VCaP (cell line): Measurements from ENCODE around the gene CPM.

Experiments
- H3K27ac ChIP-seq: fragments of 450-650 bp; 2 replicates; pipeline ENCODE4 v1.5.1; 2017
- TF ChIP-seq, protein P1 (sequence below): fragments of 450-650 bp; conservative IDR thresholded peaks from 2 replicates; pipeline ENCODE4 v1.5.1; 2017; ENCODE audit warnings: mild to moderate bottlenecking, moderate library complexity

CPM gene

DNA sequence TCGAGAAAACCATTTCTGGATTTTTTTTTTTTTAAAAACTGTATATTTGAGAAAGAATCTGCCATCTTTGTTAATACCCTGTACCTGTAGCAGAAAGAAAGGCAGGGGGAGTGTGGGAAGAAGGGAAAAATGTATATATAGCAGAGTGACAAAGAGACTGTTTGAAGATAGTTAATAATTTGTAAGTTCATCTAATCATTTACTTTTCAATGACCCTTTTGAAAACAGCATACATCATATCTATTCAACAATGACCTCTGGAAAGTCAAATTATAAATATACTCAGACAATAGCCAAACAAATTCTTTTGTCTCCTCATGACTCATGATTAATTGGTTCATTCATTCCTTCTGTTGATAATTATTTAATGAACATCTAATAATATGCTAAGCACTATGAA, 10.9 kb upstream of the CPM start:
- TF ChIP-seq, protein P1, sequence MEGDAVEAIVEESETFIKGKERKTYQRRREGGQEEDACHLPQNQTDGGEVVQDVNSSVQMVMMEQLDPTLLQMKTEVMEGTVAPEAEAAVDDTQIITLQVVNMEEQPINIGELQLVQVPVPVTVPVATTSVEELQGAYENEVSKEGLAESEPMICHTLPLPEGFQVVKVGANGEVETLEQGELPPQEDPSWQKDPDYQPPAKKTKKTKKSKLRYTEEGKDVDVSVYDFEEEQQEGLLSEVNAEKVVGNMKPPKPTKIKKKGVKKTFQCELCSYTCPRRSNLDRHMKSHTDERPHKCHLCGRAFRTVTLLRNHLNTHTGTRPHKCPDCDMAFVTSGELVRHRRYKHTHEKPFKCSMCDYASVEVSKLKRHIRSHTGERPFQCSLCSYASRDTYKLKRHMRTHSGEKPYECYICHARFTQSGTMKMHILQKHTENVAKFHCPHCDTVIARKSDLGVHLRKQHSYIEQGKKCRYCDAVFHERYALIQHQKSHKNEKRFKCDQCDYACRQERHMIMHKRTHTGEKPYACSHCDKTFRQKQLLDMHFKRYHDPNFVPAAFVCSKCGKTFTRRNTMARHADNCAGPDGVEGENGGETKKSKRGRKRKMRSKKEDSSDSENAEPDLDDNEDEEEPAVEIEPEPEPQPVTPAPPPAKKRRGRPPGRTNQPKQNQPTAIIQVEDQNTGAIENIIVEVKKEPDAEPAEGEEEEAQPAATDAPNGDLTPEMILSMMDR: no peak
- H3K27ac ChIP-seq: no peak overlapping the region

DNA sequence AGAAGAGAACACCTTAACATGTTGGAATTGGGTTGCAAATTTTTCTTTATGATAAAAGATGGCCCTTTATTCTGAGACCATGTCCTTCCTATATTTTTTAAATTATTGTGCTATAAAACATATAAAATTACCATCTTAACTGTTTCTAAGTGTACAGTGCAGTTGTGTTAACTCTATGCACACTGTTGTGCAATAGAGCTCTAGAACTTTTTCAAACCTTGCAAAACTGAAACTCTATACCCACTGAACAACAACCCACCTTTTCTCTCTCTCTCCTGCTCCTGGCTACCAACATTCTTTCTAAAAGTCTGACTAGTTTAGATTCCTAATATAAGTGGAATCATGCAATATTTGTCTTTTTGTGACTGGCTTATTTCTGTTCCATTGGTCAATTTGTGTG, 7.8 kb upstream of the CPM start:
- no peak overlapping the region for H3K27ac ChIP-seq

DNA sequence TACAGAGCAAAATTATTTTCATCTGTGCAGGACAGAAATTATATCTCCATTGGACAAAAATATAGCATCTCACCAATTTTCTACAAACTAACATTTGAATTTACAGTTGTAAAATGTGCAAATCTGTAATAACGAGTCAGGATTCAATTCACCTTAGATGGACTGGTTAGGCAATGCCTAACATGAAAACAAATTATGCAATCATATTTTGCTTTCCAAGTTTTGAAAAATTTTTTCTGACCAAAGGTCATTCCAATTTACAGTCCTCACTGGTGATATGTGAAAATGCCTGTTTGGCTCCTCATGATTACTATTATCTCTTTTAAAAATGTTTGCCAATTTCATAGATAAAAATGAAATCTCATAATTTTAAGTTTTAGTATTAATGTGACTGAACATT, 6.5 kb upstream of the CPM start:
- no peak overlapping the region for H3K27ac ChIP-seq
- TF ChIP-seq, protein P1: no peak

More for the DNA sequence above, 7.8 kb upstream of the CPM start:
- TF ChIP-seq, protein P1: no peak

DNA sequence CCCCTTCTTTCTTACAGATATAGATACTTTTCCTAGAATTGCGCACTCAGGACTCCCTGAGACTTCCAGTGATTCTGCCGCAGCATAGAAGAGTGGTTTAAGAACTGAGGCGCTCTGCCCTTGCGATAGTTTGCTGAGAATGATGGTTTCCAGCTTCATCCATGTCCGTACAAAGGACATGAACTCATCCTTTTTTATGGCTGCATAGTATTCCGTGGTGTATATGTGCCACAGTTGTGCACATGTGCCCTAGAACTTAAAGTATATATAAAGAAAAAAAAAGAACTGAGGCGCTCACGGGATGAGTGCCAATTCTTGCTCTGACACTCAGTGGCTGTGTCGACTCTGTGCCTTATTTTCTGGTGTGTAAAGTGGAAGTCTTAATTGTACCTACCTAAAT, 1.4 kb upstream of the CPM start:
- H3K27ac ChIP-seq: no peak overlapping the region
- TF ChIP-seq, protein P1: no peak

DNA sequence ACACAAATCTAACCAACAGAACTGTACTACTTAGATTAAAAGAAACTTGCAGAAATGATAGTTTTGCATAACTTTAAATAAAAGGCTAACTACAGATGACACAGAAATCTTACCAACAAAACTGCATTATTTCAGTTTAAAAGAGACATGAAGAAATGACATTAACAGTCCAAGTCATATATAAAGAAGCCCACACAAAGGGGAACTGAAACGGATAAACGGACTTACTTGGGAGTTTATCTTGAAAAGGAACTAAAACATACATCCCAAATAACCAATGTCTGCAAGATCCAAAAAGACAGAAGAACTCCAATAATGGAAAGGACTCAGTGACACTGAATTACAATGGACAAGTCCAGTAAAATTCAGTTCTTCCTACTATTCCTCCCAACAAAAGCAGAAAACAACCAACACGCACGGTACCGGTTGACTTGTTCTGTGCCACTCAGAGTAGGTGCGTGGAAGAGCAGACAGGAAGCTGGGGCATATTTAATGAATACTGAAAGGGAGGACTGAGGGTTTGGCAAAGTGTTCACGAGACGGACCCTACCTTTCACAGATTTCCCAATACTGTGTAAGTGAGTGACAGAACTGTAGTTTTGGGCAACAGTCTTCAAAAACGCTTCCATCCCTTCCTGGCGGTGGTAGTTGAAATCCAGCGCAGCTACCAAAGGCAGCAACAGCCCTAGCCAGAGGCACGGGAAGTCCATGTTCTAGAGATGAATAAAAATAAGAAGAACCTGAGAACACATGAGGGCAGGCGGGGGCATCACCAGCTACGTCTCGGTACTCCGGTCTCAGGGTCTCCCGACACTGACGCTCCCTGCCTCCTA, 627 bp downstream of the CPM start:
- peak overlapping the region; percentile 21; the same call in 1 of the 2 replicates for H3K27ac ChIP-seq
- TF ChIP-seq, protein P1: no peak

DNA sequence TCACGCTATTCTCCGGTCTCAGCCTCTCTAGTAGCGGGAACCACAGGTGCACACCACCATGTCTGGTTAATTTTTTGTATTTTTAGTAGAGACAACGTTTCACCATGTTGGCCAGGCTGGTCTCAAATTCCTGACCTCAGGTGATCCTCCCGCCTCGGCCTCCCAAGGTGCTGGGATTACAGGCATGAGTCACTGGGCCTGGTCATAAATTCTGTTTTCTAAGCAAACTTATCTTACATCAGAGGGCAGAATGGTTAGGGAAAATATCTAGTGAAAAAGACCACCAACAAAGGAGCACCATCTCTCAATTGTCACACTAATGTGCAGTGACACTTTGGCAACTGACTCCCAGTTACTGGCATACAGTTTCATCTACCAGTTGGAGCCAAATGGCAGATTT, 2.8 kb downstream of the CPM start:
- no peak overlapping the region for H3K27ac ChIP-seq
- TF ChIP-seq, protein P1: no peak

DNA sequence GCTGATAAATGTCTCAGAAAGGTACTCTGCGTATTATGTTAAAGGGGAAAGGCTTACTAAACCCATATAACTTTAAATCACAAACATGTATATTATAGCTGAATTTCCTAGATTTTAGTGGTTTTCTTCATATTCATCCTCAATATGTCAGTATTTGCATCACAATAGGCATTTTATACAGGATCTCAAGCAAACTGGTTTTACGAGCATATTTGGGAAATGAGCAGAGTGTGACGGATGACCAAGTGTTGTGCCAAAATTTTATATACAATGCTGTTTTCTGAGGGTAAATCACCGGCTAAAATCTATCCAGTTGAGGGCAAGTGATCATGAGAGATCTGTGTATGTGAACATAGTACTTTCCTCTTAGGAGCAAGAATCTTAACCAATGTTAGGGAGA, 8.4 kb downstream of the CPM start:
- TF ChIP-seq, protein P1: no peak
- H3K27ac ChIP-seq: no peak overlapping the region
